Duodenal mucosa (tissue), 2 donors: ENCODE results near the gene TSPAN18.

ENCODE experiments used
- H3K27ac ChIP-seq: one replicate; pipeline ENCODE4 v1.7.0; 2013; ENCODE audit warnings: low read depth, low read length
- H3K27me3 ChIP-seq, 2 donors: one replicate each; pipeline ENCODE4 v1.7.0; 2013; ENCODE audit warnings: low read length in 2 of 2, control low read depth in 1 of 2; ENCODE audit not compliant: insufficient read depth in 2 of 2, control insufficient read depth in 1 of 2
- H3K36me3 ChIP-seq, 2 donors: one replicate each; pipeline ENCODE4 v1.7.0; 2013; ENCODE audit warnings: low read length in 2 of 2, control low read depth in 1 of 2; ENCODE audit not compliant: insufficient read depth in 2 of 2, control insufficient read depth in 1 of 2
- H3K4me1 ChIP-seq, 2 donors: one replicate each; pipeline ENCODE4 v1.7.0; 2013; ENCODE audit warnings: low read length in 2 of 2, control low read depth in 1 of 2; ENCODE audit not compliant: insufficient read depth in 2 of 2, control insufficient read depth in 1 of 2
- H3K4me3 ChIP-seq, 2 donors: one replicate each; pipeline ENCODE4 v1.7.0; 2013; ENCODE audit warnings: low read length in 2 of 2, low read depth in 1 of 2
- H3K9ac ChIP-seq, 2 donors: one replicate each; pipeline ENCODE4 v1.7.0; 2013; ENCODE audit warnings: low read length in 2 of 2, low read depth in 1 of 2
- H3K9me3 ChIP-seq, 2 donors: one replicate each; pipeline ENCODE4 v1.7.0; 2013; ENCODE audit warnings: low read length in 2 of 2, control low read depth in 1 of 2; ENCODE audit not compliant: control insufficient read depth in 1 of 2

TSPAN18 gene

GRCh38 chr11:44758983-44759382, 32.2 kb downstream of the TSPAN18 start:
- Histone ChIP-seq H3K36me3 (no peaks in the 10 kb centered on the region), H3K9me3 (no peaks in the 10 kb centered on the region), H3K9ac (no peak overlapping the region), H3K4me1 (peaks cover 9 to 20% of the 10 kb centered on the region in 2 donors), H3K27me3 (no peaks in the 10 kb centered on the region), H3K4me3 (no peak overlapping the region), H3K27ac (no peak overlapping the region)

GRCh38 chr11:44759743-44760476, 33.1 kb downstream of the TSPAN18 start:
- no peak overlapping the region for H3K4me3 ChIP-seq
- no peaks in the 10 kb centered on the region for H3K27me3 ChIP-seq
- H3K36me3 ChIP-seq: no peaks in the 10 kb centered on the region
- H3K27ac ChIP-seq: no peak overlapping the region
- H3K4me1 ChIP-seq: peaks cover 12 to 23% of the 10 kb centered on the region in 2 donors
- H3K9me3 ChIP-seq: no peaks in the 10 kb centered on the region
- no peak overlapping the region for H3K9ac ChIP-seq

DNA sequence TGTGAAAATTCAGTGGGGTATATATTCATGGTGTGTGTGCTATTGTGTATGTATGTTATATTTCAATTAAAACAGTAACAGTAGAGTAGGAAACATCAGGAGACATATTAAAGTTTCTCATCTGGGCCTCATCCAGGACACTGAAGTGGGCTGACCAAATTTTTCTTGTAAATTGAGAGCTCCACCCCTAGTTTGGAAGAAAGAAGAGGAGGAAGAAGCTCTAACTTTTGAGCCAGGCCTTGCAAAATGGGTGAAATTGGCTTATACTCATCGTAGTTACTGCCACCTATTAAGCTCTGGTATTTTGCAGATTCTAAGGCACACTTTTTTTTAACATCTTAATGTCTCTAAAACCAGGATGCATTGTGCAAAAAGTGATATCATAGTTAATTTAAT, 33.7 kb downstream of the TSPAN18 start:
- Histone ChIP-seq H3K27me3 (no peaks in the 10 kb centered on the region), H3K9me3 (no peaks in the 10 kb centered on the region), H3K4me1 (peaks cover 17 to 25% of the 10 kb centered on the region in 2 donors), H3K4me3 (no peak overlapping the region), H3K36me3 (no peaks in the 10 kb centered on the region), H3K9ac (no peak overlapping the region), H3K27ac (no peak overlapping the region)

- H3K36me3 ChIP-seq: no peaks in the 10 kb centered on the region
- peak overlapping the region; percentile 6 to 11 for H3K4me3 ChIP-seq
- H3K27me3 ChIP-seq: no peaks in the 10 kb centered on the region
- peaks cover 20 to 31% of the 10 kb centered on the region in 2 donors for H3K4me1 ChIP-seq
- no peak overlapping the region for H3K27ac ChIP-seq
- H3K9me3 ChIP-seq: no peaks in the 10 kb centered on the region
- H3K9ac ChIP-seq: peak overlapping the region in 1 of 2 donors; percentile 7
These were observed 34.3 kb downstream of the TSPAN18 start for GRCh38 chr11:44760917-44761550.

GRCh38 chr11:44761551-44761961, 34.8 kb downstream of the TSPAN18 start:
- Histone ChIP-seq H3K27ac (no peak overlapping the region), H3K4me1 (peaks cover 25 to 34% of the 10 kb centered on the region in 2 donors), H3K4me3 (peak overlapping the region; percentile 6 to 11), H3K27me3 (no peaks in the 10 kb centered on the region), H3K9ac (peak overlapping the region in 1 of 2 donors; percentile 7), H3K36me3 (no peaks in the 10 kb centered on the region), H3K9me3 (no peaks in the 10 kb centered on the region)

GRCh38 chr11:44763121-44763820, 36.5 kb downstream of the TSPAN18 start:
- no peaks in the 10 kb centered on the region for H3K9me3 ChIP-seq
- H3K4me1 ChIP-seq: peaks cover 30 to 39% of the 10 kb centered on the region in 2 donors
- H3K9ac ChIP-seq: no peak overlapping the region
- no peaks in the 10 kb centered on the region for H3K36me3 ChIP-seq
- no peak overlapping the region for H3K27ac ChIP-seq
- no peaks in the 10 kb centered on the region for H3K27me3 ChIP-seq
- H3K4me3 ChIP-seq: no peak overlapping the region

DNA sequence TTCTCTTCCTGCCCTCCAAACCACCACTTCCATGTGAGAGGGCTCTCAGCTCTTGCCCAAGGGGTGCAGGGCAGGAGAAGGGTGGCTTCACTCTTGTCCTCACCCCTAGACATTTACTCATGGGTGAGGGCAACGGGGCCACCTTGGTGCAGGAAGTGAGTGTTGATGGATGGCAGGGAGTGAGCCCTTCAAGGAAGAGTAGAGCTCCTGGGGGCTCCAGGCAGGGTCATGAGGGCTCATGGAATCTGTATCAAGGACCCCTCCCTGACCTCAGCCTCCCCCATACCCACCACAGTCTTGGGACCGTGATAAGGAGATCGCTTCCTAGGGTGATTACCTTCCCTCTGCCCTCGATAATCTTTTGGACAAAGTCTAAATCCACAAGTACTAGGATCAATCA, 37.8 kb downstream of the TSPAN18 start:
- no peak overlapping the region for H3K9ac ChIP-seq
- no peaks in the 10 kb centered on the region for H3K27me3 ChIP-seq
- H3K4me3 ChIP-seq: no peak overlapping the region
- no peaks in the 10 kb centered on the region for H3K36me3 ChIP-seq
- no peak overlapping the region for H3K27ac ChIP-seq
- H3K4me1 ChIP-seq: peaks cover 31 to 39% of the 10 kb centered on the region in 2 donors
- H3K9me3 ChIP-seq: no peaks in the 10 kb centered on the region

GRCh38 chr11:44765026-44765595, 38.3 kb downstream of the TSPAN18 start:
- H3K27ac ChIP-seq: no peak overlapping the region
- no peaks in the 10 kb centered on the region for H3K27me3 ChIP-seq
- peaks cover 36 to 44% of the 10 kb centered on the region in 2 donors for H3K4me1 ChIP-seq
- no peak overlapping the region for H3K9ac ChIP-seq
- H3K9me3 ChIP-seq: no peaks in the 10 kb centered on the region
- no peak overlapping the region for H3K4me3 ChIP-seq
- H3K36me3 ChIP-seq: no peaks in the 10 kb centered on the region

- Histone ChIP-seq H3K27ac (no peak overlapping the region), H3K9ac (no peak overlapping the region), H3K4me1 (peaks cover 39 to 44% of the 10 kb centered on the region in 2 donors), H3K4me3 (no peak overlapping the region), H3K9me3 (no peaks in the 10 kb centered on the region), H3K36me3 (no peaks in the 10 kb centered on the region), H3K27me3 (no peaks in the 10 kb centered on the region)
These were observed 38.9 kb downstream of the TSPAN18 start for GRCh38 chr11:44765676-44766075.
